HepG2 (cell line): ENCODE results near the gene ACOT8. TPM values are rescaled to one million over a fixed set of nuclear protein-coding genes. Genes with fewer than 3 reads are reported as not detected.
A peak's percentile ranks its signal among the peaks of the same experiment; 100 is the strongest.

Source experiments
- ARID3A ChIP-seq: IDR thresholded peaks from 2 replicates; pipeline ENCODE4 v1.6.1; 2012; ENCODE audit warnings: low read depth, low read length, improper control_type of control experiment
- BCL3 ChIP-seq: sonication (generic); formaldehyde crosslinking; IDR thresholded peaks from 2 replicates; pipeline ENCODE4 v1.5.1; 2020; ENCODE audit warnings: mild to moderate bottlenecking, missing genetic modification reagents, moderate library complexity
- CENPT ChIP-seq: sonication (generic); formaldehyde crosslinking; IDR thresholded peaks from 2 replicates; pipeline ENCODE4 v1.8.0; 2022; ENCODE audit warnings: low read depth, mild to moderate bottlenecking, moderate library complexity, missing genetic modification reagents
- EEA1 ChIP-seq: sonication (generic); formaldehyde crosslinking; IDR thresholded peaks from 2 replicates; pipeline ENCODE4 v1.5.1; 2020; ENCODE audit warnings: mild to moderate bottlenecking, missing genetic modification reagents, borderline replicate concordance
- EP300 ChIP-seq, 3 experiments: sonication (generic) in 1 of 3; formaldehyde crosslinking in 1 of 3; IDR thresholded peaks; 2 replicates each; pipeline versions ENCODE4 v1.5.1 to v1.6.1; 2011 to 2020; ENCODE audit warnings: low read depth in 2 of 3, low read length in 2 of 3, borderline replicate concordance in 1 of 3, improper control_type of control experiment in 1 of 3, mild to moderate bottlenecking in 1 of 3, missing genetic modification reagents in 1 of 3, moderate library complexity in 1 of 3
- ERF ChIP-seq: IDR thresholded peaks from 2 replicates; pipeline ENCODE4 v1.6.1; 2018; ENCODE audit warnings: missing biosample characterization, missing genetic modification reagents
- GZF1 ChIP-seq: sonication (generic); formaldehyde crosslinking; IDR thresholded peaks from 2 replicates; pipeline ENCODE4 v1.5.1; 2020; ENCODE audit warnings: mild to moderate bottlenecking, missing genetic modification reagents
- KAT8 ChIP-seq: IDR thresholded peaks from 2 replicates; pipeline ENCODE4 v1.6.1; 2016; ENCODE audit warnings: missing genetic modification reagents, missing compliant biosample characterization
- MBNL3 ChIP-seq: fragments of 250-450 bp; sonication (Bioruptor Pico); conservative IDR thresholded peaks from 2 replicates; pipeline ENCODE4 v1.8.0; 2022; ENCODE audit warnings: mild to moderate bottlenecking, inconsistent platforms
- MXI1 ChIP-seq: IDR thresholded peaks from 3 replicates; pipeline ENCODE4 v1.6.1; 2012; ENCODE audit warnings: low read depth, low read length, inconsistent platforms, borderline replicate concordance
- NFYB ChIP-seq: sonication (generic); formaldehyde crosslinking; IDR thresholded peaks from 2 replicates; pipeline ENCODE4 v1.4.0; 2020; ENCODE audit warnings: missing genetic modification reagents
- PLRG1 ChIP-seq: fragments of 450-650 bp; conservative IDR thresholded peaks from 2 replicates; pipeline ENCODE4 v1.6.1; 2016
- PRPF4 ChIP-seq: fragments of 200-400 bp; formaldehyde crosslinking; IDR thresholded peaks from 2 replicates; pipeline ENCODE4 v1.6.1; 2016; ENCODE audit warnings: low read length, low read depth; ENCODE audit not compliant: poor library complexity, severe bottlenecking
- SALL1 ChIP-seq: sonication (generic); formaldehyde crosslinking; IDR thresholded peaks from 2 replicates; pipeline ENCODE4 v1.8.0; 2022; ENCODE audit warnings: mild to moderate bottlenecking, missing genetic modification reagents
- SOX6 ChIP-seq, 2 experiments: fragments of 450-650 bp in 1 of 2; sonication (generic) in 1 of 2; formaldehyde crosslinking in 1 of 2; IDR thresholded peaks; 2 replicates each; pipeline versions ENCODE4 v1.4.0 to v1.6.1; 2017 to 2020; ENCODE audit warnings: antibody characterized with exemption in 1 of 2, mild to moderate bottlenecking in 1 of 2, missing genetic modification reagents in 1 of 2
- SRY ChIP-seq: sonication (generic); formaldehyde crosslinking; IDR thresholded peaks from 2 replicates; pipeline ENCODE4 v1.8.0; 2022; ENCODE audit warnings: mild to moderate bottlenecking, missing genetic modification reagents
- ZBTB1 ChIP-seq: sonication (generic); formaldehyde crosslinking; IDR thresholded peaks from 2 replicates; pipeline ENCODE4 v1.4.0; 2020; ENCODE audit warnings: missing genetic modification reagents, borderline replicate concordance
- ZBTB42 ChIP-seq: sonication (generic); formaldehyde crosslinking; IDR thresholded peaks from 2 replicates; pipeline ENCODE4 v1.5.0; 2020; ENCODE audit warnings: mild to moderate bottlenecking, missing genetic modification reagents
- ZBTB44 ChIP-seq: sonication (generic); formaldehyde crosslinking; IDR thresholded peaks from 2 replicates; pipeline ENCODE4 v1.4.0; 2020; ENCODE audit warnings: missing genetic modification reagents
- ZFY ChIP-seq: sonication (generic); formaldehyde crosslinking; IDR thresholded peaks from 2 replicates; pipeline ENCODE4 v1.4.0; 2020; ENCODE audit warnings: missing genetic modification reagents
- ZIK1 ChIP-seq: sonication (generic); formaldehyde crosslinking; IDR thresholded peaks from 2 replicates; pipeline ENCODE4 v1.5.0; 2020; ENCODE audit warnings: mild to moderate bottlenecking, low read depth, missing genetic modification reagents, borderline replicate concordance
- ZMAT5 ChIP-seq: sonication (generic); formaldehyde crosslinking; IDR thresholded peaks from 2 replicates; pipeline ENCODE4 v1.5.0; 2020; ENCODE audit warnings: mild to moderate bottlenecking, low read depth, missing genetic modification reagents, borderline replicate concordance
- ZNF230 ChIP-seq: sonication (generic); formaldehyde crosslinking; IDR thresholded peaks from 2 replicates; pipeline ENCODE4 v1.4.0; 2020; ENCODE audit warnings: mild to moderate bottlenecking, missing genetic modification reagents
- ZNF501 ChIP-seq: sonication (generic); formaldehyde crosslinking; IDR thresholded peaks from 2 replicates; pipeline ENCODE4 v1.5.1; 2020; ENCODE audit warnings: mild to moderate bottlenecking, moderate library complexity, missing genetic modification reagents
- ZSCAN20 ChIP-seq: sonication (generic); formaldehyde crosslinking; IDR thresholded peaks from 2 replicates; pipeline ENCODE4 v1.4.0; 2020; ENCODE audit warnings: missing genetic modification reagents, mild to moderate bottlenecking, borderline replicate concordance
- polyA plus RNA-seq, 8 experiments: library from polyadenylated mRNA; depleted of rRNA in 3 of 8; stranded (reverse) in 7 of 8; unstranded in 1 of 8; fragments of >200 nt; fragmentation: Illumina TruSeq in 4 of 8; extraction: Trizol in 4 of 8; gene quantifications; 2 replicates each; pipeline versions ENCODE4 v1.2.1 to v1.2.3, GENCODE V29; 2011 to 2016; ENCODE audit warnings: low read depth in 4 of 8, missing spikeins in 1 of 8, mixed read lengths in 1 of 8; ENCODE audit not compliant: insufficient read depth in 1 of 8
- total RNA-seq, 5 experiments: library from RNA; depleted of rRNA; stranded (reverse); fragments of >200 nt; fragmentation: Illumina TruSeq; extraction: Trizol; gene quantifications; 2 replicates each; pipeline ENCODE4 v1.2.3, GENCODE V29; 2016; ENCODE audit warnings: low read depth in 1 of 5

ACOT8 gene
- total and polyA plus RNA-seq, 2 of the 13 experiments (the other 11 are each of a cell fraction or from before 2014, with no cell fraction given) = 31.4 to 45.5 TPM

GRCh38 chr20:45861221-45862075 is 4.3 kb upstream of the ACOT8 start (continued):
- TF ChIP-seq ARID3A (no peak), ZBTB1 (CRISPR knock-in tag) (no peak), EEA1 (CRISPR knock-in tag) (no peak), ZFY (CRISPR knock-in tag) (no peak), GZF1 (CRISPR knock-in tag) (no peak), KAT8 (CRISPR knock-in tag) (peak; percentile 44; the same call in 1 of the 2 replicates), SRY (CRISPR knock-in tag) (no peak), ZNF230 (CRISPR knock-in tag) (no peak), PRPF4 (no peak), PLRG1 (no peak), MBNL3 (CRISPR knock-in tag) (no peak), ZIK1 (no peak), SOX6 (IDR thresholded peaks at IDR 0.05) (no peak), SOX6 (CRISPR knock-in tag; IDR thresholded peaks at IDR 0.05) (peak; percentile 56), NFYB (no peak), BCL3 (no peak), ZNF501 (CRISPR knock-in tag) (0 out of 2 replicates have a peak, but pooled peaks have one; percentile 34), EP300 (IDR thresholded peaks at IDR 0.05; ENCODE audit: low read depth in 2 of 2, low read length in 2 of 2) (no peak; a peak in 1 of 4 replicates), EP300 (CRISPR knock-in tag; IDR thresholded peaks at IDR 0.05; ENCODE audit: borderline replicate concordance) (no peak), MXI1 (no peak), ZMAT5 (no peak), ZBTB44 (CRISPR knock-in tag) (no peak), ZBTB42 (CRISPR knock-in tag) (no peak), ERF (CRISPR knock-in tag) (no peak), CENPT (CRISPR knock-in tag) (no peak), ZSCAN20 (CRISPR knock-in tag) (no peak), SALL1 (CRISPR knock-in tag) (no peak)
